Activated CD8-positive, alpha-beta memory T cell treated with anti-CD3 and anti-CD28 coated beads for 24 hours (primary cell): Measurements from ENCODE around the gene CENPF.

Experiments
- DNase-seq: peaks from one replicate; pipeline ENCODE4 v3.0.0-alpha.2; 2020

CENPF gene

DNA sequence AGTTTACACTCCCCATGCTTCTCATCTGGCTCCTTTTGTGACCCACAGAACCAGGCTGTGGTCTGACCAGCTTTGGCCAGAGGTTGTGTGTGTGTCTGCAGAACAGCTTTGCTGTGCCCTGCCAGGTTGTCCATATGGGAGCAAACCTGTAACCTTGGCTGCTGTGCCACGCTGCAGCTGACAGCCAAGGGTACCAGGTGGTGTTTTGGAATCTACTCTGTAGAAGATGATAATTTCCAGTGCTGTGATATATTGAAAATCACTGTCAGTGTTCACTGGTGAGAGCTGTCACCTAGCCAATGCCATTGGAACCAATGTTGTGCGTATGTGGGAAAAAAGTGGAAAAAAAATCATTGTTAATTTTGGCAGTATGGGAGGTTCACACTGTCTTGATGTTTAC is 18.2 kb downstream of the CENPF start:
- no peak for DNase-seq

DNA sequence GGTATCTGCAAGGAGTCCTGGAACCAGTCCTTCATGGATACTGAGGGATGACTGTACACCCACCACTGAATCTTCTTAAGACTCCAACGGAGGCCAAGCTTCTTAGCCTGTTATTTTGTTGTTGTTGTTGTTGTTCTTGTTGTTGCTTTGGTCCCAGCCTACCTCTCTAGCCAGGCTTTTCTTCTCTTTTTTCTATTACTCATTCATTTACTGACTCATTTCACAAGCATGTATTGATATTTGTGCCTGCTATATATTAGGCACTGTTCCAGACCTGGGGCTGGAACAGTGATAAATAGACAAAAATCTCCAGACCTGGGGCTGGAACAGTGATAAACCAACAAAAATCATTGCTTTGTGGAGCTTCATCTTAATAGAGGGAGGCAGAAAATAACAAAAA is 20.4 kb downstream of the CENPF start:
- DNase-seq = no peak

DNA sequence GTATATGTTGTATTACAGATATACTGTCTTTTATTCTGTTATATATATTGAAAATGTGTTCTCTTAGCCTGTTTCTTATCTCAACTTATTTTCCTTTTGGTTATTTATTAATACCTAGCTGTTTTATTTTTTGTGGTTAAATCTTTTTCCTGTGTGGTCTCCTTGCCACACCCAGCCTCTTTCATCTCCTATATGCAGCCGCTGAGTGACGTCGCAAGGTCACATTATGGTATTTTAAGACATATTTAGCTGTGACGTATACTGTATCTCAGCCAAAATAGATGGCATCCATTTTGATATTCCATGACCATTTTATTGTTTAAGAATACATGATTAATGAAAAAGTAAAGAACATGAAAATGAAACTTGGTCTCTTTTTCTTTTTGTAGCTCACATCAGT is 29.1 kb downstream of the CENPF start:
- no peak for DNase-seq

DNA sequence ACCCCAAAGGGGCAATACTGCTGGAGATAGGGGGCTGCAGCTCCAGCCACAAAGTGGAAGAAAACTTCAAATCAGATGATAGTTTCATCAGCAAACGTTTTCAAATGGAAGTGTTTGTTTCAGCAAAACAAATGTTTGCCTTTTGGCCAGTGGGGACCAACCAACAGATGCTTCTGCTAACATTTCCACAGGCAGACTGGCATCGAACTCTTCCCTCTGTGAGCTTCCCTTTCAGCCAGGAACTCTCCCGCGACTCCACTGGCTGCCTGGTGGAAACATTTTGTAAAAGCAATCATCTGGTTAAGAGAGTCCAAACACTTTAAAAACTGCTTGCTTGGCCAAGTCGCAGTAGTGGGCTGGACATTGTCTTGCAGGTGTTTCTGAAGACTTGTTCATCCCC is 30.7 kb downstream of the CENPF start:
- no peak for DNase-seq

DNA sequence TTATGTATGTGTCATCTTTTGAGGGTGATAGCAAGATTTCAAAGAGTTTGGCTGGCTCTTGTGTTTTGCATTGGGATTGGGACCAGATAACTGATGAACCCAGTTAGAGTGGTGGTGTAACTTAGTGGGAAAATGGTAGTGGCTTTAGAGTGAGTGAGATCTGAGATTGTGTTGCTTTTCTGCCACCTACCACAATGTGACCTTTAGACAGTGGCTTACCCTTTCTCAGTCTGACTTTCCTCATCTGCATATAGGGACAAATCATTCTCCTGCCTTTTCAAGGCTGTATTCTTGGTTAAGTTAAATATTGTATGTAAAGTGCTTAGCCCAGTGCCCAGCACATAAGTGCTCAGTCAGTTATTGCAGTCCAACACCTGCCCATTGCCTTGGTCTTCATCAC is 31.3 kb downstream of the CENPF start:
- no peak for DNase-seq

DNA sequence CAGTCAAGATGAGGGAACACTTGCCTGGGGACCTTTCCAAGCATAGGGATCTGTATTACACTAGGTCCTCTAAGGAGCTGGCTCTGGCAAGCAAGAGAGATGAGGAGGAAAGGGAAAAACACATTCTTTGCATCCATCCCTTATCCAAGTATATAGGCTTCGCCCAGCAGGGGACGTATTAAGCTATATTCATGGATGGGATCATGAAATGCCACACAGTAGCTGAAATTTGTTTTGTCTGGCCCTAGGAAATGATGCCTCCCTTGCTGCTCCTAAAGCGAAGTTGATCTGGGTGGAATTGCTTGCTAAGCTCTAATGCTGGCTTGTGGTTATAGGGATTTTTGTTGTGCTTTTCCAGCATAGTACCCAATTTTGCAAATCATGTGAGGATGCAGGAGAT is 32.1 kb downstream of the CENPF start:
- no peak for DNase-seq

DNA sequence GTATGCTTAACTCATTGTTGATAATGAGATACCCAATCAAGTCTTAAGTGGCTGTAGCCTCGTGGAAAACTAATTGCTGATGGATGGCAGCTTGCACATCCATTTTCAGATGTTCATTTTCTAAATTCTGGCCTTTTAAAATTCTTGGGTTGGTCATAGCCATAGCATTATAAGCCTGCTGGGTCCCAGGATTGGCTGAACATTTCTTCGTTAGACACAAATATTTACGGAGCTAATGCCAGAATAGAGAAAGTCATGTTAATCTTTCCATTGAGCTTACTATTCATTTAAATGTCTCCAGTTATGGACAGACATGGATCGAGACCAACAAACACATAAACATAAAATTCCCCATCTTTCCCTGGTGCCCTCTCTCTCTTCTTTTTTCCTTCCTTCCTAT is 32.5 kb downstream of the CENPF start:
- no peak for DNase-seq

DNA sequence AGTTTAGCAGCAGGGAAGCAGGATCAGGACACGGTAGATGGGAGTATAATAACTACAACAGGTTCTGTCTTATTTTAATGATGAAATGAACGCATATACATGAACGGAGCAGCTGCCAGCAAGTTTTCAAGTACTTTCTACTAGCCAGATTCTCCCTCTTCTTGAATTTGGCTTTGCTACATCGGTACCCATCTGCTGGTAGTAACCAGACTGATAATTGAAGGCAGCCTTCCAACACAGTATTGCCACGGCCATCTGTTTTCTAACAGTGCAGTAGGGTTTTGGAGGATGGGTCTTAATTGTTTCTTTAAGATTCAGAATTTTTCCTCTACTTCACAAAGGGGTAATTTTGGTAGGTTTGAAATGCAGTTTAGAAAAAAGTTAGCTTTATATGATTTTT is 33.4 kb downstream of the CENPF start:
- DNase-seq = no peak

DNA sequence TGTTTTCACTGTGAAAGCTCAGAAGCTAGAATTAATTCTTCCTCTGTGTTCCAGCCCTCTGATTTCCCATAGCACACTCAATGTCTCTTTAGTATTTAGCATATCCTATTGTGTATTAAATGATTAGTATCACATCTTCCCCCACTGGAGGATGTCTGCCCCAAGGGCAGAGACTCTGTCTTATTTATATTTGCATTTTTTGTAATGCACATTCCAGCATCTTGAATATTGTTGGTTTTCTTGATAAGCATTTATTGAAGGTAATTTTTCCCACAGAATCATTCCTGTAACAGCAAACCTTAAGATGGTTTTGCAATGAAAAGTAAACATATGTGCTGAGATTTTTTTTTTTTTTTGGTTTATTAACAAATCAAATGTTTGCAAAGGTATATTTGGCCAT is 34.1 kb downstream of the CENPF start:
- no peak for DNase-seq

DNA sequence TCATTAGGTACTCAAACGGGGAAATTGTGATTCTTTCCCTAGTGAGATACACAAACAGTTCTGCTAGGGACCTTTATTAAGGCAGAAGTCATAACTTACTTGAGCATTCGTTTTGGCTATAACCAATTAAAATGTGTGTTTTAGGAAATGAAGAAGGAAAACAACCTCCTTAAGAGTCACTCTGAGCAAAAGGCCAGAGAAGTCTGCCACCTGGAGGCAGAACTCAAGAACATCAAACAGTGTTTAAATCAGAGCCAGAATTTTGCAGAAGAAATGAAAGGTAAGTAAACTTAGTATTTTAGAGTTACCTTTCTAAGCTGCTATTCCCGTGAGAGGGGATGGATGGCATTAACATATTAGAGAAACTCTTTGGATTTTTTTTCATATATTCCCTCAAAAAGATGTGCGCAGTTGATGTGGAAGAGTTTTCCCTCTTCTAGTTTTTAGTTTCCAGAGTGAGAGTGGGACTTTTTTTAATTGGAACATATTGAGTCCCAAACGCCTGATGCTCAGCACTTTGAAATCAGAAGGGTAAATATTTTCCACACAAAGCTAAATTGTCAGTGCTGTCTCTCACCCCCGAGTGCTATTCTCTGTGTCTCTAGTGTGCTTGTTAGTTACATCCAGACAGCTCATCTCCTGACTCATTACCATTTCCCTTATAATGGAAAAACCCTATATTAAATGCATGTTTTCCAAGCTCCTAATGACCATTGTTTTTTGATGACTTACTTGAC is 34.9 kb downstream of the CENPF start:
- DNase-seq = no peak

DNA sequence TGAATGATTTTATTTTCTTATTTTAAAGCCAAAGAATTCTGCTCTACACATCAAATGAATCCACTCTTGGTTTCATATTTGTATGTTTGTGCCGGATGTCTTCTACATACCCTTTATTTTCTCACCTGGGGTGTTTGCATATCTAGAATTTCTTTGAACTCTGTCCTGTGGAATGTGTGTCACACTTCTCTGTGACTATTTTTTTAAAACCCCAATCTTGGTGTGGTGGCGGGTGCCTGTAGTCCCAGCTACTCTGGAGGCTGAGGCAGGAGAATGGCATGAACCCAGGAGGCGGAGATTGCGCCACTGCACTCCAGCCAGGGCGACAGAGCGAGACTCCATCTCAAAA is 35.4 kb downstream of the CENPF start:
- no peak for DNase-seq

DNA sequence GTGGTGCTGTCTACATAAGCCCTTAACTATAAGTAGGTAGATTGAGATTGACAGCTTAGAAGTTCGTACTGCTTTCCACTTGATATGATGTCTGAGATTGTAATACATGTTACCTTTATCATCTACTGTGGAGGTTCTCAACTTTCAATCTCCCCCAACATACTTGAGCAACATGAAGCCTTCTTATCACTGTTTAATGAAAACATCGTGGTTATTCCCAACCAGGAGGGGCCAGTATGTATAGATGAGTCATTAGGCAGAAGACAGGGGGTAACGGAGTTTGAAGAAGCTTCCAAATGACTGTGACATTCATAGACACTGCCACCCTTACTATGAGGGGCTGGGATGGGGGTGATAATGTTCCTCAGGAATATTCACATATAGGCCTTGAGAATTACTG is 36.0 kb downstream of the CENPF start:
- no peak for DNase-seq

DNA sequence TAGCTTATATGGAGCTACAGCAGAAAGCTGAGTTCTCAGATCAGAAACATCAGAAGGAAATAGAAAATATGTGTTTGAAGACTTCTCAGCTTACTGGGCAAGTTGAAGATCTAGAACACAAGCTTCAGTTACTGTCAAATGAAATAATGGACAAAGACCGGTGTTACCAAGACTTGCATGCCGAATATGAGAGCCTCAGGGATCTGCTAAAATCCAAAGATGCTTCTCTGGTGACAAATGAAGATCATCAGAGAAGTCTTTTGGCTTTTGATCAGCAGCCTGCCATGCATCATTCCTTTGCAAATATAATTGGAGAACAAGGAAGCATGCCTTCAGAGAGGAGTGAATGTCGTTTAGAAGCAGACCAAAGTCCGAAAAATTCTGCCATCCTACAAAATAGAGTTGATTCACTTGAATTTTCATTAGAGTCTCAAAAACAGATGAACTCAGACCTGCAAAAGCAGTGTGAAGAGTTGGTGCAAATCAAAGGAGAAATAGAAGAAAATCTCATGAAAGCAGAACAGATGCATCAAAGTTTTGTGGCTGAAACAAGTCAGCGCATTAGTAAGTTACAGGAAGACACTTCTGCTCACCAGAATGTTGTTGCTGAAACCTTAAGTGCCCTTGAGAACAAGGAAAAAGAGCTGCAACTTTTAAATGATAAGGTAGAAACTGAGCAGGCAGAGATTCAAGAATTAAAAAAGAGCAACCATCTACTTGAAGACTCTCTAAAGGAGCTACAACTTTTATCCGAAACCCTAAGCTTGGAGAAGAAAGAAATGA is 37.6 kb downstream of the CENPF start:
- DNase-seq = no peak

DNA sequence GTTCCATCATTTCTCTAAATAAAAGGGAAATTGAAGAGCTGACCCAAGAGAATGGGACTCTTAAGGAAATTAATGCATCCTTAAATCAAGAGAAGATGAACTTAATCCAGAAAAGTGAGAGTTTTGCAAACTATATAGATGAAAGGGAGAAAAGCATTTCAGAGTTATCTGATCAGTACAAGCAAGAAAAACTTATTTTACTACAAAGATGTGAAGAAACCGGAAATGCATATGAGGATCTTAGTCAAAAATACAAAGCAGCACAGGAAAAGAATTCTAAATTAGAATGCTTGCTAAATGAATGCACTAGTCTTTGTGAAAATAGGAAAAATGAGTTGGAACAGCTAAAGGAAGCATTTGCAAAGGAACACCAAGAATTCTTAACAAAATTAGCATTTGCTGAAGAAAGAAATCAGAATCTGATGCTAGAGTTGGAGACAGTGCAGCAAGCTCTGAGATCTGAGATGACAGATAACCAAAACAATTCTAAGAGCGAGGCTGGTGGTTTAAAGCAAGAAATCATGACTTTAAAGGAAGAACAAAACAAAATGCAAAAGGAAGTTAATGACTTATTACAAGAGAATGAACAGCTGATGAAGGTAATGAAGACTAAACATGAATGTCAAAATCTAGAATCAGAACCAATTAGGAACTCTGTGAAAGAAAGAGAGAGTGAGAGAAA is 38.4 kb downstream of the CENPF start:
- no peak for DNase-seq

DNA sequence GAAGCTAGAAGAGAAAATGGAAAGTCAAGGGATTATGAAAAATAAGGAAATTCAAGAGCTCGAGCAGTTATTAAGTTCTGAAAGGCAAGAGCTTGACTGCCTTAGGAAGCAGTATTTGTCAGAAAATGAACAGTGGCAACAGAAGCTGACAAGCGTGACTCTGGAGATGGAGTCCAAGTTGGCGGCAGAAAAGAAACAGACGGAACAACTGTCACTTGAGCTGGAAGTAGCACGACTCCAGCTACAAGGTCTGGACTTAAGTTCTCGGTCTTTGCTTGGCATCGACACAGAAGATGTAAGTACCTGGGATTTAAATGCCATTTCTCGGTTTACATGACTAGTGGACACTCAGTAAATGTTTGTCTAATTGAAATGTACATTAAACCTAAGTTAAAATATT is 40.0 kb downstream of the CENPF start:
- DNase-seq = no peak

DNA sequence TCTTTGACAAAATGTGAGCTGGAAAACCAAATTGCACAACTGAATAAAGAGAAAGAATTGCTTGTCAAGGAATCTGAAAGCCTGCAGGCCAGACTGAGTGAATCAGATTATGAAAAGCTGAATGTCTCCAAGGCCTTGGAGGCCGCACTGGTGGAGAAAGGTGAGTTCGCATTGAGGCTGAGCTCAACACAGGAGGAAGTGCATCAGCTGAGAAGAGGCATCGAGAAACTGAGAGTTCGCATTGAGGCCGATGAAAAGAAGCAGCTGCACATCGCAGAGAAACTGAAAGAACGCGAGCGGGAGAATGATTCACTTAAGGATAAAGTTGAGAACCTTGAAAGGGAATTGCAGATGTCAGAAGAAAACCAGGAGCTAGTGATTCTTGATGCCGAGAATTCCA is 42.7 kb downstream of the CENPF start:
- no peak for DNase-seq

DNA sequence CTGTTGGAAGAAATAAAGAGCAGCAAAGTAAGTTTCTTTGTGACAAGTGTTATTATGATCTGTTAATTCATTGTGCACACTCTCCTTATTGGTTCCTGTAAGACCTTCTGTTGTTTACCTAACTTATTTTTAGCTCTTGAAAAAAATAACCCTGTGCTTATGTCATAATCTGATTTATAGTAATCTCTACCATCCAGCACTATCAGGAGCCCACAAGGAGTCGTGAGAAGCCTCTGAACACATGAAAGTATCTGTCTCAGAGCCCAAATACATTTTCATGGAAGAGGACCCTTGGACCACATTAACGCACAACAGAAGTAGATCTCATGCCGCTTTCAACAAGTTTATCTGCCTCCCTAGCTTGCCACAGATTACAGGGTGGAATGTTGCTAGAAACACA is 45.8 kb downstream of the CENPF start:
- no peak for DNase-seq

DNA sequence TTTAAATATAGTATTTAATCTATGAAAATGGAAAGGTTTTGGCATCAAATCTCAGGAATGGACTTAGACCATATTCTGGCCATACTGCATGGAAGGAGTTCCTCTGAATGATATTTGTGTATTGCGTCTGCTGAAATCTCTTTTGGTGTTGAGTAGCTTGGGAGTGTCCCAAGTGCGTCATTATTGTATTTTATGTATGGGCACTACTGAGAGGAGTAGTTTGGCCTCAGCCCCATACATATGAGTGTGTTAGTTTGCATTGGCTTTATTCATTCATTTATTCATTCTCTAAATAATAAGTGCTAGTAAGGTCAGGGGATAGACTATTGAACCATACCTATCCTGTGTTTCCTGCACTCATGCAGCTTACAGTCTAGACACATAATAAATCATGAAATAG is 46.6 kb downstream of the CENPF start:
- no peak for DNase-seq

DNA sequence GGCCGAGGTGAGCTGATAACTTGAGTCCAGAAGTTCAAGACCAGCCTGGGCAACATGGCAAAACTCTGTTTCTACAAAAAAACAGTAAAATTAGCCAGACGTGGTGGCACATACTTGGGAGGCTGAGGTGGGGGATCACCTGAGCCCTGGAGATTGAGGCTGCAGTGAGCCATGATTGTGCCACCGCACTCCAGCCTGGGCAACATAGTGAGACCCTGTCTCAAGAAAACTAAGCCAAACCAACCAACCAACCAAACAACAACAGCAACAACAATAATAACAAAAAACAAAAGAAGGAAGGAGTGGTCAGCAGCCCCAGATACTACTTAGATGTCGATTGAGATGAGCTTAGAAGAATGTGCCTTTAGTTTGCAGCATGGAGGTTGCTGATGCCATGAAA is 47.7 kb downstream of the CENPF start:
- no peak for DNase-seq

DNA sequence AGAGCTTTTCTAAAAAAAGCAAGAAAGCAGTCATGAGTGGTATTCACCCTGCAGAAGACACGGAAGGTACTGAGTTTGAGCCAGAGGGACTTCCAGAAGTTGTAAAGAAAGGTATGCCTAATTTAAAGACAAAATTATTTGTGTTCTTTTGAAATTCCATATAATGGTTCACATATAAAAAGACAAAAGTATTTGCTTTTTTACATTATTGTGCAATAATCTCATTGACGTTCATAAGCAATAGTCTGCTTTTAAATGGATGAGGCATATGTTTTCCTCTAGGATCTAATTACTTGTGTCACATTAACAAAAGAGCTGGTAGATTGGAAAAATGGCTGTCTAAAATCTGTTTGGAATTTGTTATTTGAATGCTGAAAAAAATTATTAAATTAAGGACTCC is 54.3 kb downstream of the CENPF start:
- no peak for DNase-seq

DNA sequence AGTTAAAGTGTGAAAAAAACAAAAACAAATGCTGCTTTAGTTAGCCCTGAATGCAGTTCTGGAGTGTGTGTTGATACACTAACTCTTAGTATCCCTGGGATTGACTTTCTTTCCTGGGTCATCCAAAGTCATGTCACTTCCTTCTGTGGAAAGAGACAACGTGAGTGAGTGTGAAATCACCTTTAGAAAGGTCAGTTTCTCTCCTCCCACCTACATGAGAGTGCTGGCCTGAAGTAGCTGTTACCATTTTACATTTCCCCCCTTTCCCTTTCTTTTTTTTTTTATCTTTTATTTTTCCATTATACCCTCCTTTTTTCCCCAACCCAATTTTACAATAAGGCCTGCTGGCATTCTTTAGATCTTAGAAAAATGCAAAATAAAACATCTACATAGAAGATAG is 55.2 kb downstream of the CENPF start:
- DNase-seq = no peak

DNA sequence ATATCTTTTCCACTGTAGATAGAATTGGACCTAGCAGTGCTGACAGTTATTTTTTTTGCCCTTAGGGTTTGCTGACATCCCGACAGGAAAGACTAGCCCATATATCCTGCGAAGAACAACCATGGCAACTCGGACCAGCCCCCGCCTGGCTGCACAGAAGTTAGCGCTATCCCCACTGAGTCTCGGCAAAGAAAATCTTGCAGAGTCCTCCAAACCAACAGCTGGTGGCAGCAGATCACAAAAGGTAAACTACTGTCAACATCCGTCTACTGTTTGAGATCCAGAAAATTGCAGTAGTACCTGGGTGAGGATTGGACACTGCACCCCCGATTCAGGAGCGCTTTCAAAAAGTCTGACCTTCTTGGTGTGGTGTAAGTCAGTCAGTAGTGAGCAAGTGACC is 55.8 kb downstream of the CENPF start:
- no peak for DNase-seq

DNA sequence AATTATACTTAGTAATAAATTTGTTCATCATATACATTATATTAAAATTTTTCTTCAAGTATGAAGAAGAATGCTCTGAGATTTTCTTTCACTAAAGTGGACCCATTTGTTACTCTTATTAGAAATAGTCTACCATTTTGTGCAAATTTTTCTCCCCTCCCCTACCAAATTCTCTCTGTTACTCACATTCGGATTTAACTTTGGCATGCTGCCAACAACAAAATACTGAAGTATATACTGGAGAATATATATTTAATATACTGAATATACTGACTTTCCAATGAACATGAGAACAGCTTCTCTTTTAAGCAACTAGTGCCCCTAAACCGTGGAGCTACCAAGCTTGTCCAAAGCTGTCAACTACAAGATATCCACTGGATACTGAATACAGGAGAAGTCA is 57.2 kb downstream of the CENPF start:
- no peak for DNase-seq

DNA sequence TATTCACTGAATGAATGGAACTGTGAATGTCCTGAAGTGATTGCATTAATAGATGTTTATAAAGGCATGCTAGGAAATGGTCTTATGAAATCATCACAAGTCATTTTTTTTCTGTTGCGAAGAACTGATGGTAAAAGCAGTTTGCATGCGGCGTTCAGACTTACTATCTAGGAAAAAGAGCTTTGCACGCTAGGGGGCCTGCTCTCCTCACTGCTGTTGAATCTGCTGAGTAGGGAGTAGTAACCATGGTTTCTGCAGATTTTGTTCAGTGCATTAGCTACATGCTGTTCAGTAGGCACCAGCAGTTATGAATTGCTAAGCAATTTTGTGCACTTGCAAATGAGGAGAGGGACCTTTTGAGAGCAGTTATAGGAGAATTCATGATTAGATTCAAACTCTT is 57.9 kb downstream of the CENPF start:
- no peak for DNase-seq
